ENCODE data around the gene CHSY1. TPM values are rescaled to one million over a fixed set of nuclear protein-coding genes. Genes with fewer than 3 reads are reported as not detected.

Gene CHSY1
- total RNA-seq, 1 donor from 2014 or later, result 33.2 TPM

DNA sequence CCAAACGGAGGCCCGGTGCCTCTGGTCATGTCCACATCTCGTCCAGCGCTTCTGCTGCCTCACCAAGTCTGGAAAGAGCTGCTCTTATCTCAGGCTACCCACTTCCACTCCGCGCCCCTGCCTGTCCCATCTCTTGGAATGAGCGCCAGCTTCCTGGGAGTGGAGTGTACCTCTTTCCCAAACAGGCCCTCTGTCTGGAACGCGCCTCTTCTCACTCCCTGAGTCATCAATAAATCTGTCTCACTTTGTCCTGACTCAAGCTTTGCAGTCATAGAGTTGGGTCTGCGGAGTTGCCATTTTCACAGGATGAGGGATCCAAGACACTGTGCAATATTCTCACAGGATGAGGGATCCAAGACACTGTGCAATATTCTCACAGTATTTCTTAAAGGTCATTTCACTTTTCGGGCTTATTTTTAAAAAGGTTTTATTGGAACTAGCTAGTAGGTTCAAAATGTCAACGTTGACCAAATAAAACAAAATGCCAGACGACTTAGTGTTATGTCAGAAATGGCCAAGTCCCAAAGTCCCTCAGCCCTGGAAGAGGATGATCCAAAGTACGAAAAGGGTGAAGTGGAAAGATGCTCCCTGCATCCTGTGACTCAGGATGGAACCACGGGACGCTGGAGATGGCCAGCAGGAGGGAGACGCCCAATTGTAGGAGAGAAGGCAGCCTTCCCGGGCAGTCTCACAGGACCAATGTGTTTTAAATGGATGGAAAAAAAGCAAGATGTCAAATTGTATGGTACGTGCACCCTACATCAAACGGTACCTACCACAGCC lies 81.1 kb downstream of the CHSY1 start:
- Mint-ChIP-seq H3K27ac (no peak overlapping the region), H3K9me3 (ENCODE audit: low read depth) (peaks cover 10% of the 10 kb centered on the region), H3K27me3 (no peaks in the 10 kb centered on the region), H3K4me1 (ENCODE audit: low read depth) (no peaks in the 10 kb centered on the region), H3K36me3 (ENCODE audit: insufficient read depth) (peaks cover 9% of the 10 kb centered on the region), H3K4me3 (ENCODE audit: low read depth) (no peak overlapping the region)
- DNase-seq (ENCODE audit: low spot score, unreplicated experiment), result no peak
- no peak for TF ChIP-seq CTCF (IDR thresholded peaks at IDR 0.05; ENCODE audit: unreplicated experiment)

DNA sequence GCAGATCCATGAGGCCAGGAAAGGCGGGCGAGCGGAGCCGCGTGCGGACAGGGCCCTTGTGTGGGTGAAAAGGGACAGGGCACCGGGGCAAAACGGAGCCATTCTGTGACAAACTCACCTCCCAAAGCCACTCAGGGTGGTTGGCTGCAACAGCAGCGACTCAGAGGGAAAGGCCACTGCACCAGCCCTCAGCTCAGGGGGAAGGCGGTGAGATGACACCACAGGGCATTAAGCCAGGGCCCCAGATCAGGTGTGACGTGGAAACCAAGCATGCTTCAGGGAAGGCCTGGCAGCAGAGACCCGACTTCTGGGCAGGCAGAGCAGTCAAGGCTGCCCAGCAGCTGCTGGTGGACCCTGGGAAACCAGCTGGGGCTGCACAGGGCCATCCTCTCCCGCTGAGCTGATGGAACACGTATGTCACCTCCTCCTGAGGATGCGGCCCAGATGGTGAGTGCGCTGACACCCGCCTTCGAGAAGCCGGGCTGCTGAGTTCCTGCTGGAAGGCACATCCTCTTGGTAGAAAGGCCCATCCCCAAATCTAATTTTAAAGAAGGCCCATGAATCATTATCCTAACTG lies 82.3 kb downstream of the CHSY1 start:
- no peak for DNase-seq (ENCODE audit: low spot score, unreplicated experiment)
- peaks cover 10% of the 10 kb centered on the region for H3K9me3 Mint-ChIP-seq (ENCODE audit: low read depth)
- H3K4me3 Mint-ChIP-seq (ENCODE audit: low read depth), result no peak overlapping the region
- no peak overlapping the region for H3K27ac Mint-ChIP-seq
- H3K27me3 Mint-ChIP-seq, result no peaks in the 10 kb centered on the region
- H3K36me3 Mint-ChIP-seq (ENCODE audit: insufficient read depth), result peaks cover 2% of the 10 kb centered on the region
- no peak for TF ChIP-seq CTCF (IDR thresholded peaks at IDR 0.05; ENCODE audit: unreplicated experiment)
- no peaks in the 10 kb centered on the region for H3K4me1 Mint-ChIP-seq (ENCODE audit: low read depth)

GRCh38 chr15:101168898-101169494 lies 82.9 kb downstream of the CHSY1 start:
- DNase-seq (ENCODE audit: low spot score, unreplicated experiment), result no peak
- Mint-ChIP-seq H3K36me3 (ENCODE audit: insufficient read depth) (peaks cover 3% of the 10 kb centered on the region), H3K27me3 (no peaks in the 10 kb centered on the region), H3K4me1 (ENCODE audit: low read depth) (no peaks in the 10 kb centered on the region), H3K4me3 (ENCODE audit: low read depth) (no peak overlapping the region), H3K9me3 (ENCODE audit: low read depth) (peaks cover 15% of the 10 kb centered on the region), H3K27ac (no peak overlapping the region)
- no peak for TF ChIP-seq CTCF (IDR thresholded peaks at IDR 0.05; ENCODE audit: unreplicated experiment)

- H3K4me1 Mint-ChIP-seq (ENCODE audit: low read depth), result no peaks in the 10 kb centered on the region
- no peak for DNase-seq (ENCODE audit: low spot score, unreplicated experiment)
- H3K4me3 Mint-ChIP-seq (ENCODE audit: low read depth), result no peak overlapping the region
- H3K36me3 Mint-ChIP-seq (ENCODE audit: insufficient read depth), result peaks cover 3% of the 10 kb centered on the region
- H3K27ac Mint-ChIP-seq, result no peak overlapping the region
- no peak for TF ChIP-seq CTCF (IDR thresholded peaks at IDR 0.05; ENCODE audit: unreplicated experiment)
- no peaks in the 10 kb centered on the region for H3K27me3 Mint-ChIP-seq
- peaks cover 16% of the 10 kb centered on the region for H3K9me3 Mint-ChIP-seq (ENCODE audit: low read depth)
These were observed 83.4 kb downstream of the CHSY1 start for GRCh38 chr15:101168463-101168824.

DNA sequence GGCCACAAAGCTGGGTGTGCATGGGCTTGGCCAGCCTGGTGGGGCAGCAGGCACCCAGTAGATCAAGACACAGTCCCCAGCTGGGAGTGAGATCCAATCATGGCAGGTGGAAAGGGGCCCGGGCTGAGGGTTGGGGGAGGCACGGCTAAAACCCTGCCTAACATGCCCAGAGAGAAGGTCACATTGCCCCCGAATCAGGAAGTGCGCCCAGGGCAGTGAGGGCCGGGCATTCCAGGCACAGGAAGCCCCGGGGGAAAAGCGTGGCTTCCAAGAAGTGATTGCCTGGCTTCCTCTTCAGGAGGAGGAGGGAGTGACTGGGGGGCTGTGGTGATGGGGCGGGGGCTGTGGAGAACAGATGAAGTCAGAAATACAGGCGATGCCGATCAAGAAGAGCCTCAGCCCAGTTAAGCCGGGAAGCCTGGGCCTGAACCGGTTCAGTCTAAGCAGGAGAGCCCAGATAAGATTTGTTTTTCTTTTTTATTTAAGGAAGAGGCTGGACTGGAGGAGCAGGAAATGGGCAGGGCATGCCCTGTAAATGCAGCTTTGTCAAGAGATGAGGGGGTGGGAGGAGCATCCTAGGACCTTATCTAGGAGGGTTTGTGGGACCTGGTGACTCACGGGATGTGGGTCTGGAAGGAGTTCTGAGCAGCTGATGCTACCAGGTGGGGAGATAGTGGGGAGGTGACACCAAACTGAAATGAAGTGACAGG lies 83.9 kb downstream of the CHSY1 start:
- Mint-ChIP-seq H3K27ac (no peak overlapping the region), H3K27me3 (no peaks in the 10 kb centered on the region), H3K36me3 (ENCODE audit: insufficient read depth) (peaks cover 3% of the 10 kb centered on the region), H3K4me1 (ENCODE audit: low read depth) (no peaks in the 10 kb centered on the region), H3K9me3 (ENCODE audit: low read depth) (peaks cover 16% of the 10 kb centered on the region), H3K4me3 (ENCODE audit: low read depth) (no peak overlapping the region)
- no peak for DNase-seq (ENCODE audit: low spot score, unreplicated experiment)
- no peak for TF ChIP-seq CTCF (IDR thresholded peaks at IDR 0.05; ENCODE audit: unreplicated experiment)

Measured in progenitor cell of endocrine pancreas (in vitro differentiated cells).